Non-pigmented ciliary epithelial cell (primary cell): ENCODE data around the gene PPP6R2.
"Not testable (repeated sequence)": the region's sequence is repeated elsewhere in the genome, so short reads cannot be mapped to it uniquely, and the experiment has no call there.

ENCODE experiments used
- DNase-seq: peaks from one replicate; pipeline ENCODE4 v3.0.0-alpha.2; 2010; ENCODE audit warnings: low read depth

The PPP6R2 gene

GRCh38 chr22:50401907-50402306, 58.8 kb downstream of the PPP6R2 start:
- no peak for DNase-seq

GRCh38 chr22:50403701-50404101, 60.6 kb downstream of the PPP6R2 start:
- DNase-seq, result no peak

GRCh38 chr22:50406416-50407170, 63.5 kb downstream of the PPP6R2 start:
- no peak for DNase-seq

- no peak for DNase-seq
These were observed 65.2 kb downstream of the PPP6R2 start for GRCh38 chr22:50408311-50408710.

- DNase-seq, result not testable (repeated sequence)
These were observed 65.8 kb downstream of the PPP6R2 start for GRCh38 chr22:50408954-50409353.

- no peak for DNase-seq
These were observed 71.5 kb downstream of the PPP6R2 start for GRCh38 chr22:50414476-50415248.

- DNase-seq, result no peak
These were observed 72.3 kb downstream of the PPP6R2 start for GRCh38 chr22:50415426-50415825.

GRCh38 chr22:50416996-50417395, 73.9 kb downstream of the PPP6R2 start:
- no peak for DNase-seq

- no peak for DNase-seq
These were observed 74.5 kb downstream of the PPP6R2 start for GRCh38 chr22:50417411-50418210.

GRCh38 chr22:50418624-50419023, 75.5 kb downstream of the PPP6R2 start:
- no peak for DNase-seq

GRCh38 chr22:50419116-50419515, 76.0 kb downstream of the PPP6R2 start:
- DNase-seq, result no peak

GRCh38 chr22:50420015-50420414, 76.9 kb downstream of the PPP6R2 start:
- DNase-seq, result no peak

GRCh38 chr22:50420581-50420980, 77.5 kb downstream of the PPP6R2 start:
- DNase-seq, result no peak

GRCh38 chr22:50422046-50422445, 78.9 kb downstream of the PPP6R2 start:
- no peak for DNase-seq

- no peak for DNase-seq
These were observed 80.1 kb downstream of the PPP6R2 start for GRCh38 chr22:50422961-50423815.

- DNase-seq, result no peak
These were observed 80.8 kb downstream of the PPP6R2 start for GRCh38 chr22:50423956-50424355.

- no peak for DNase-seq
These were observed 82.2 kb downstream of the PPP6R2 start for GRCh38 chr22:50425179-50425916.

GRCh38 chr22:50432131-50432876, 89.2 kb downstream of the PPP6R2 start:
- no peak for DNase-seq

GRCh38 chr22:50432877-50433510, 89.9 kb downstream of the PPP6R2 start:
- not testable (repeated sequence) for DNase-seq

GRCh38 chr22:50434849-50435248, 91.7 kb downstream of the PPP6R2 start:
- no peak for DNase-seq
